HG03060 (cell line): Measurements from ENCODE around the gene F3.
A peak's percentile ranks its signal among the peaks of the same experiment; 100 is the strongest.

Source experiments
- ATAC-seq: cut with Tn5 transposase; IDR thresholded peaks from one replicate; pipeline ENCODE4 v1.9.1; 2021; ENCODE audit warnings: low read depth, moderate number of reproducible peaks; ENCODE audit not compliant: unreplicated experiment

F3 gene

DNA sequence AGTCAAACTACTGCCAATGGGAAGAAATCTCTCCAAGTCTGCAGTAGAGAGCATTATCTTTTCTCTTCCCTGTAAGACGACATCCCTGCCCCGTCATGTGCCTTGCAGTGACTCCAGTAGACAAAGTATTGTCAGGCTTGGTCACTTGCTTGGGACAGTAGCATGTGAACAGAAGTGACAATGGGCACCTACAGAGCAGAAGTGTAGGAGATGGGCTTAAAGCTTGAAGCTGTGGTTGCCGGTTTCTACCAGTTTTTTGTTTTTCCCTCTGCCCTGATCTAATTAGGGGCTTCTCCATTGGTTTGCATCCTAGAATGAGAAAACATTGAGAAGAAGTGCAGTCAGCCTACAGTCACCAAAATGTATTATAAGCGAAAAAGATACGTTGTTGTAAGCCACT, 12.7 kb downstream of the F3 start:
- ATAC-seq: no peak

DNA sequence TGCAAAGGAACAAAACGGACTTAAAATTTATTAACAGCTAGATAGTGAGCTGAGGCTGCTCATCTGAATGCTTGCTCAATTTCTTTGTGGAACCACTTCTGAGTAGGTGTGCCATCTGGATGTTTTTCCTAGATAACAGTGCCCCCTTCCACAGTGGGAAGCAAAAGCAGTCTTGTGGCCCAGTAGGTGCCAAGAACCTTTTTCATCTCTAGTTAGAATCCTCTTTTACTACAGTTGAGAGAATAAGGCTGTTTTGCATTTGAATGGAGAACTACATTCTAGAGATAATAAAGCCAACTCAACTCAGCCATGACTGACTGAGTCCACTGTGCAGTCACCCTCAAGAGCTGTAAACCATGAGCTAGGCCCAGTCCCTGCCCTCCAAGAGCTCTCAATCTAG, 13.3 kb downstream of the F3 start:
- ATAC-seq: no peak

DNA sequence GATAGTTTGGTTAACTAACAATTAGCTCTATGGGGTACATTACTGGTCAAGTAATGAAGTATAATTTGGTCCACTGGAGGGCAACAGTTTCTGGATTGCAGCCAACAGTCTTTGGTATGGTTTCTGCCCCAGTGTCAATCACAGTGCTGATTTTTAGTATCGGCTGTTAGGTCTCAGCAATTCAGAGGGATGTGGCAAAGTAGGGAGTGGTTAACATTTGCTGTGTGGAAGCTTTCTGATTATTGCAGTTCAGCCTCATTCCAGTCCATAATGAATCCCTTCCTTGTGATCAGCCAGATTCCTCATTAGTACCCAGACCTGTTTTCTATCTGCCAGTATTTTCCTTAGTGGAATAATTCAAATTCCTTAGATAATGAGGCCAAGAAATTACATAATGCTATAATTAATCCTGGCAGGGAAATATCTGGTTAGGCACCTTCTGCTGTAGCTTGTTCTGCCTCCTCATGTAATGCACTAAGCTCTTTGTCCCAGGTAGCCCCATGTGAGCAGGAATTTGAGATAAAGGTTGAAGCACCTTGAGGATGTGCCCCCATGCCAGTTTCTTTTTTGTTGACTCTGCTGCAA, 14.0 kb downstream of the F3 start:
- no peak for ATAC-seq

DNA sequence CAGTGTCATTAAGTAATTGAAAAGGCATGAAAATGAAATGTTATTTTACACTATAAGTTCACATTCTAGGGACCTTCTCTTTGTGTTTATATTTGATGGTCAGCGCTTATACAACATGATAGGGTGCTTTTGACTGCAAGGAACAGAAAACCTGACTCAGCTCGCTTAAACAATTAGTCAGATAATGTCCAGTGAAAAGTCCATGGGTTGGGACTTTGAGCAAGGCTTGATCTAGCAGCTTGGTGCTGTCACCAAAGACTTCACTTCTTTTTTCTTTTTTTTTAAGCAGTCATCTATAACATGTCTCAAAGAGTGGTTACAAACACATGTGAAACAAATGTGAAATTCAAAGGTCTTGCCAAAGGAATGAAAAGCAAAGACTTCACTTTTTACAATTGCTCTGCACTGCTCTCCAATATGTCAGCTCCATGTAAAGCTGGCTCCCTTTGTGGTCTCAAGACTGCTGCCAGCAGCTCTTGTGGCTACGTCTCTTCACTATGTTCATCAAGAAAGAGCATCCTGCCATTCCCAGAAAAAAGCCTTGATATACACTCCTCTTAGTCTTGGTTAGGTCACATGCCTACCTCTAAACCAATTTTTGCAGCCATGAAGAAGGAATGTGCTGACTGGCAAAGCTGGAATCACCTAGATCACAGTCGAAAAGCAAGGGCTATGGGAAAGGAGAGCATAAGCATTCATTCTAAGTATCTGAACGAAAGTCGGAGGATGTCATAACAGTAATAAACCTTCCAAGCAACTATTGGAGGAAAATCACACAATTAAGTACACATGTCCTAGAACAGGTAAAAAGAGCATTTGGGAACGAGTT, 15.2 kb downstream of the F3 start:
- no peak for ATAC-seq

DNA sequence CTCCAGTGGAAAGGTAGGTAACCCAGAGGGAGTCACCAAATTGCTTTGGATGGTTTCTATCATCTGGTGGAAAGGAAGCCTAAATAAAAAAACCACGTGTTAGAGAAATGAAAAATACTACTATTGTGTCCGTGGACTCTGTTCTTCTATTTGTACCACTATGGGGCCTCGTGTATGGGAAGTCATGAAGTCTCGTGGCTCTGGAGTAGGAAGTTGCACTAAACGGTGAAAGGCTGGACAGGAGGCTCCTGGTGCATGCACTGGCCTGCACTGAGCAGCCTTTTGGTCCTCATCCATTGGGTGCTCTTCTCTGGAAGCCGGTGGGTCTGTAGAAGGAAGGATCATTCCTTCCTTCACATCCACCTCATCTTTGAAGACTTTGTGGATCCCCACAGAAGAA, 17.0 kb downstream of the F3 start:
- ATAC-seq: no peak

DNA sequence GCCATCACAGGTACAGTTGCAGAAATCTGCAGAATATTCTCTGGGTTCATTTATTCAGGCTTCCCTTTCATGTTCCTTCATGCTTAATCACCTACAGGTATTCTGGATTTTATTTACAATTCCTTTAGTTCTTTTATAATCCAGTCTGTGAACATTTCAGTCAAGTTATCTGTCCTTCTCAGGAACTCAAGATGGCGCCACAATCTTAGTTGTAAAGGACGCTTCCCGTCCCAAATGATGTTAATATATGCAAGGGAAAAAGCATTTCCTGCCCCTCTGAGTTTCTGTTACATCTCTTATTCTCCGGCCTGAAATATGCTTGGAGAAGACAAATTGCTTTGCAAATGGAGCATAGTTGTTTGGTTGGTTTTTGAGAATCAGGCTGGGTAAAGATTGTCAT, 19.3 kb downstream of the F3 start:
- no peak for ATAC-seq

DNA sequence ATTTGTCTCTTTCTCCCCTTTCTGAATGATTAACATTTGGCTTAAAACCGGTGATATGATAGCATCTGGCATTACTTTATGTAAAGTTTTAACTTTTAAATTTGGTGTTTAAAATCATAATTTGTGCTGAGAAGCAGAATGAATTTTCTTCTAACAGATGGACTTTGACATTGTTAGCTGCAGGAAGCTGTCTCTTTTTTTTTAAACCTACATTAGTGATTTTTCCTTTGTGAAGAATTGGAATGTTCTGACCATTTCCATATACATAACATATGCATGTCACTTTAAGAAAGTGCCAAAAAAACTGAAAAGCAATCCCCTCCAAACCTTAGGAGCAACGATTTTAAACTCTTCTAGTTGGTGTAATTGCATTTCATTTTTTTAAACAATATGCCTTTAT, 22.2 kb downstream of the F3 start:
- no peak for ATAC-seq

DNA sequence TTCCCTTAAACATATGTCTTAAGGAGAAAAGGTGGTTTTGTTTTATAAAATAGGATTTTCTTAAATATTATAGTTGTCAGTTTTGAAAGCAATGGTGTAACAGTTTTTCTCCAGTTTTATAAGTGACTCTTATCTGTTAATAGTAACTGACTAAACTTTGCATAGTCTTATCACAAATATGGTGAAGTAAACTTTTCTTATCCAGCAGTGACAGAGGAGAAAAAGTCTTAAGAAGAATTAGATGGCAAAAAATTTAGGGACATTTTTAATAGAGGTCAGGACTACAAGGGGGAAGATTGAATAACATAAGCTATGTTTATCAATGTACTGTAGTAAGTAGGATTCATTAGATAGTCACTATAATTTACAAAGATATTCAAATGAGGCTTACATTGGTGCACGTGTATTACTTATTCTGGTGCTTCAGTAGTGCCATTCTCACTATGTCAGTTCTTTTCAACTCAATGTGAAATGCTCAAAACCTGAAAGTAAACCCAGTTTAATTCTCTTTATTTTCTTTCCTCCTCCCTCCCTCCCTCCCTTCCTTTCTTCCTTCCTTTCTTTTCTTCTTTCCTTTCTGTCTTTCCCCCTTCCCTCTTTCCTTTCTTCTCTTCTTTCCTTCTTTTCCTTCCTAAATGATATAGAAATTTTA, 26.1 kb downstream of the F3 start:
- ATAC-seq: no peak

DNA sequence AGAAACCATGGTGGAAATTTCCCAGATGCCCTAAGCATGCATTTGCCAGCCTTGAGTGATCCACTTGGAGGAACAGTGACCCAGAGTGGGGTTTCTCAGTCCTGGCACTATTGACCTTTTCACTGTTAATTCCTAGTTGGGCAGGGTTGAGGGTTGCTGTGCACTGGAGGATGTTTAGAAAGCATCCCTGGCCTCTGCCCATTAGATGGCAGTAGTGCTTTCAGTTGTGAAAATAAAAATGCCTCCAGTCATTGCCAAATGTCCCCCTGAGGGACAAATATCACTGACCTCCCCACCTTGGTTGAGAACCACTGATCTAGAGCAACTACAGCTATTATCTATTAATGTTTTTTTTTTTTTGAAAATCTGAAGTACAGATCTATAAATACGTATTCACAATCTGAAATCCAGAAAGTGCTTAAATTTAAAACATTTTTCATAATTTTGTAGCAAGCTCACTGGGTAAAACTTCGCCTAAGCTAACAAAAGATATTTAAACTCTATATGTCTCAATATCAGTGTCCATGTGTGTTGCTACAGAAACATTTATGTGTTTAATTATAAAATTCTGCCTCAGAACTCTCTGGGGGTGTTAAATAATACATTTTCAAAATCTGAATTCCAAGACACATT, 27.3 kb downstream of the F3 start:
- no peak for ATAC-seq

DNA sequence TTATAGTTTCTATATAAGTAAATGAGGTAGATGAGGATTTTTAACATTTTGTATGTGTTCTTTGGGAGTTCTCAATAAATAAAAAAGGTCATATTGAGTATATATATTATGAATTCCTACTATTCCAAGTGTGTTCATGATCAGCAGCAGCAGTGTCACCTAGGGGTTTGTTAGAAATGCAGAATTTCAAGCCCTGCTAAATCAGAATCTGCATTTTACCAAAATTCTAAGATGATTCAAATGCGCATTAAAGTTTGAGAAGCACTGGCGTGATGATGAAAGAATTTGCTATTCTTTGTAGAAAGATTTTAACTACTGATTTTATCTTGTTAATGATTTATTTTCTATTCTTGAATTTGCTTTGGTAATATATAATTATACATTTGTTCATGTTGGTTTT, 28.7 kb downstream of the F3 start:
- no peak for ATAC-seq

DNA sequence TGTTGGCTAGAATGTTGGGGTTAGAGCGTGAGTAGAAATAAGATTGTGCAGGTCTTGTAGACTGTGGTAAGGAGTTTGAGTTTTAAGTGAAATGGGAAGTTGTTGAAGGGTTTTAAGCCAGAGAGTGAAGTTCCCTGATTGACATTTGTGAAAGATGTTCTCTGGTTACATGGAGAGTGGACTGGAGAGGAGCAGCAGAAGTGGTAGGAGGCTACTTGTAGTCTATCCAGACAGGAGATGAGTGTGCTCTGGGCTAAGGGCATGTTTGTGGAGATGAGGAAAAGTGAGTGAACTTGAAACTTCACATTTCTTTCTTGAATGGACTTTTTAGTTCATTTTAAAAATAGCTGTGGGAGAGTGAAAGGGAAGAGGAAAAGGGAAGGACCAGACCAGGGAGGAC, 37.0 kb downstream of the F3 start:
- ATAC-seq: no peak

DNA sequence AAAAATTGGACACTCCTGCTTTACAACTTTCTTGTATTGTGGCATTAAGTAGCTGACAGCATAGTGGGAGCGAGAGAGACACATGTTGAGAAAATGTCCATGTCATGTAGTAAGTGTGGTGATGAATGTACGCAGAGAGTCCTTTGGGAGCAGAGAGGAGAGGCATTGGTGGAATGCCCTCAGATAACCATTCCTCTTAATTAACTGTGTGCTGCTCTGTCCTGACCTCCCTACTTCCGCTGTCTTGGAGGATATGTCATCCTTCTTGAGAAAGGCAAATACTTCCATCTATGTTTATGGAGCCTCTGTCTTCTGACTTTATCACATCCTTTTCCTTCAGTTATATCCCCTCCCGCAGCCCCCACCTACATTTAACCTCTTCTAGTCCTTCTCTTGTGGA, 38.4 kb downstream of the F3 start:
- ATAC-seq: no peak

DNA sequence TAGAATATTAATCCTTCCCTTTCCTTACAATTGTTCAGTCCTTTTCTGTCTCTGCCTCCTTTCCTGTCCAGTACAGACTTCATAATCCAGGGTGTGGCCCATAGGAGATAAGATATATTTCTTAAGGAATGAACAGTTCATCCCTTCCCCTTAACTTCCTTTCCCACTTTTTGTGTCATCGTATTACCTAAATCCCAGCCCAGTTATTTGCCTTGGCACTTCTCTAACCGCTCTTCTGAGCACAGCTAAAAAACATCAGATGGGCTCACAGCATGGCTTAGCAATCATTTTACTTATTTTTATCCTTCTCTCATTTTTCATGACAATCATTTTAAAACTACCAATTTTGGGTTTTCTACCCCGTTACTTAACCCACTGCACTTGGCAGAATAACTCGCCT, 39.6 kb downstream of the F3 start:
- ATAC-seq: no peak

DNA sequence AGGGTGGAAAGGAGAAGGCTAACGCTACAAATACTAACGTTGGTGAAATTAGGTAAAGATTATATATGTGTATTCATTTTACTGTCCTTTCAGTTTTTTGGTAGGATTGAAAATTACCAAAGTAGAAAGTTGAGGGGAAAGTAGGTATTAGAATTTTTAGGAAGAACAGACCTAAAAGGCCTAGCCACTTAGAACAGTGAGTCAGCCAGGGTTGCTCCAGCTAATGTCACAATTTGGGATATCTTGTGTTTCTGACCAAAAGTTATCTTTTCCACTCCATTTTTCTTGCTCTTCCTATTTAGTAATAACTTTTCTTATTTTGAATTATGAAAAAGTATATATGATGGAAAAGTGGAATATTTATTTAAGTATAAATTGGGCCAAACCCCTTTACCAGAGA, 40.1 kb downstream of the F3 start:
- ATAC-seq: no peak

DNA sequence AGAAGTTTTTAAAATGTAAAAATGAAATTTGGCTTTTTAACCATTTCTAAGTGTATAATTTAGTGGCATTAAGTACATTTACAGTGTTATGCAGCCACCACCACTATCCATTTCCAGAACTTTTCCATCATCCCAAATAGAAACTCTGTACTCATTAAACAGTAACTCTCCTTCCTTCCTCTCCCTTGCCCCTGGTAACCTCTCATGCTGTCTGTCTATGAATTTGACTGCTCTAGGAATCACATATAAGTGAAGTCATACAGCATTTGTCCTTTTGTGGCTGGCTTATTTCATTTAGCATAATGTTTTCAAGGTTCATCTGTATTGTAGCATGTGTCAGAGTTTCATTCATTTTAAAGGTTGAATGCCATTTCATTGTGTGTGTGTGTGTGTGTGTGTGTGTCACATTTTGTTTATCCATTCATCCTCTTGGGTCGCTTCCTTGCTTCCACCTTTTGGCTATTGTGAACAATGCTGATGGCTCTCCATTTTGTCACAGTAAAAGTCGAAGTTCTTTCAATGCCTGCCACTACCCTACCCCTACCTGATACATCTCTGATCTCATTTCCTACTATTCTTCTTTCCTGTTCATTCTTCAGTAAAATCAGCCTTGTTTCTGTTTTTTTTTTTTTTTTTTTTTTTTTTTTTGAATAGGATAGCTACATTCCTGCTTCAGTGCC, 45.3 kb downstream of the F3 start:
- ATAC-seq: no peak

DNA sequence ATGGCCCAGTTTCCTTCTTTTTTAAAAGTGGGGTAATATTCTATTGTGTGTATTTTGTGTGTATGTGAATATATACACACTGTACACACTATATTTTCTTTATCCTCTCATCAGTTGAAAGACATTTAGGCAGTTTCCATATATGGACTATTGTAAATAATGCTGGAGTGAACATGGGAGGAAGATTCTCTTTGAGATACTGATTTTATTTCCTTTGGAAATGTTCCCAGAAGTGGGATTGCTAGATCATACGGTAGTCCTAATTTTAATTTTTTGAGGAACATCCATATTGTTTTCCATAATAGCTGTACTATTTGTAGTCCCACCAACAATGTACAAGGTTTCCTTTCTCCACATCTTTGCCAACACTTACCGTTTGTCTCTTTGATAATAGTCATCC, 51.0 kb downstream of the F3 start:
- no peak for ATAC-seq

DNA sequence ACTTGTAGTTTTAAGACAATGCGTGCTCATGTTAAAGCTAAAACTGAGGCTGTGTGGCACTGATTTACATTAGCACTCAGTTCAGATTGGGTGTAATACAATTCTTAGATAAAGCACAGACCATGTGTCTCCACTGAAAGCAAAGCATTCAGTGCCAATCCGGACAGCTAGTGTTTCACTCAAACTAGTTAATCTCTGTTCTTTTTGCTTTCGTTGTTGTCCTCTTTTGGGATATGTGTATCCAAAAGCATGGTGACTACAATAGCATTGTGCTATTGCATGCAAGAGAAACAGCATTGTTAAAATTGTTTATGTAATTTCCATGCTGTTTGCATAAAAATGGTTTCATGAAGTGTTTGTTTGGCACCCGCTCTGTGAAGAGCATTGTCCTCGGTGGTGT, 54.6 kb downstream of the F3 start:
- ATAC-seq: no peak

DNA sequence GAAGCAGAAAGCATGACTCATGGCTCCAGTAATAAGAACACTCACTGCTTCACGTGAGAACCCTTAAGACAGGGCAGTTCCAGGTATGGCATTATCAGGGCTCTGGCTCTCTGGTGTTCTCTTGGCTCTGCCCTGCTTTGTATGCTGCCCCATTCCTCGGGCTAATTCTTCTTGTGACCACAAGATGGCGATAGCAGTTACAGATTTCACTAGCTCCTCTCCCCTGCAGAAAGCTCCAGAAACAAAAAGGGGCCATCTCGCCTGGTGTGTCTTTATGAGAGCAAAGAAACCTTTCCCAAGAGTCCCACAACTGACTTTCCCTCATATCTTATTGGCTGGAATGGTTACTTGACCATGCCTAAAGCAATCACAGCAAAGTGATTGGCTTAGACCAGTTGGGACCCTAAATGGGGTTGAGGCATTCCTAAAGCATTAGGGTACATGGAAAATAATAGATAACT, 60.1 kb downstream of the F3 start:
- ATAC-seq: peak; percentile 79

DNA sequence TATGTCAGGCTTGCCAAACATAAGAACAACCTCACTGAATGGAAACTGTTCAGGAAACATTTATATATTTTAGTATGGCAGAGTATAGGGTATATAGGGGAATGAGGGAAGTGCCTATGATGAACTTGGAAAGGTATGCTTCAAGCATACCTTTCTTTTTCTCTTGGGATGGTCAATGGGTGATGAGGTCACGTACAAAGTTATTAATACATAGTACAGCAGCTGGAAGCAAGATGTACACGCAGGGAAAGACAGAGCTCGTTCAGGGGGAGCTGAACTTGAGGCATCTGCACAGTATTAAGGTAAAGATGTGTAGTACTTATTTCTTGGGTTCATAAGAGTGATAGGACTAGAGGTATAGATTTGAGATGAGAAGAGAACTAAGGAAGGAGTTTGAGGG, 61.9 kb downstream of the F3 start:
- no peak for ATAC-seq
